H4 (cell line): ENCODE measurements around the gene SEZ6. TPM values are rescaled to one million over a fixed set of nuclear protein-coding genes. Genes with fewer than 3 reads are reported as not detected.

Experiments
- DNase-seq: peaks from one replicate; pipeline ENCODE4 v3.0.0-alpha.2; 2015; ENCODE audit warnings: low spot score
- total RNA-seq: library from RNA; depleted of rRNA; stranded (reverse); fragments of >200 nt; shearing (Covaris generic); gene quantifications from 2 replicates; pipeline ENCODE4 v1.2.3, GENCODE V29; 2014

Gene SEZ6
- total RNA-seq, 1 experiment from 2014 or later: not detected

DNA sequence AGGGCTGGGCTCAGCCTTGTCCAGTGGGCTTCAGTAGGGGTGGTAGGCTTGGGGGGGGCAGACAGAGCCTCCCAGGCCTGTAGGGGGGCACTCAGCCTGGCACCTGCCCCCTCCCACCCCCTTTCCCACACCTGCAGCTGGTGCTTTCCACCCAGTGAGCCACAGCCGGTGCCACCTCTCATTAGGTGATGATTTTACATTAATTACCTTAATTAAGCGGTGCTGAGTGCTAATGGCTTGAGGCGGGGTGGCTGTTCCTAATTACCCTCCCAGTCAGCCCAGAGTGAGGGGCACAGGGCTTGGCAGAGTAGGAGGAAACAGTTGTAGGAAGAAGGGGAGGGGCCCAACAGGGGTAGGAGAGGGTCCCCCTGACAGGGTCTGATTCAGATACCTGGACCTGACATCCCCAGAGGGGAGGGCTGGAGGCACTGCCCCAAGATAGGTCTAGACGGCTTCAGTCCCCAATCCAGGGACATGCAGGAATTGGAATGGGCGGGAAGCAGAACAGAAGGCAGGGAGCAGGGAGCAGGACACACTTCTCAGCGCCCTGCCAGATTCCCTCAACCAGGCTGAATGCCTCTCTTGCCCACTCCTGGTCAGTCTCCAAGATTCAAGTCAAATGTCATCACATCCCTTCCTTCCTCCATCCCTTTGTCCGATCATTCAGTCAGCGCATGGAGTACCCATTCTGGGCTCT, 28.0 kb downstream of the SEZ6 start:
- no peak for DNase-seq

GRCh38 chr17:28975646-28976045, 30.2 kb downstream of the SEZ6 start:
- DNase-seq: no peak

DNA sequence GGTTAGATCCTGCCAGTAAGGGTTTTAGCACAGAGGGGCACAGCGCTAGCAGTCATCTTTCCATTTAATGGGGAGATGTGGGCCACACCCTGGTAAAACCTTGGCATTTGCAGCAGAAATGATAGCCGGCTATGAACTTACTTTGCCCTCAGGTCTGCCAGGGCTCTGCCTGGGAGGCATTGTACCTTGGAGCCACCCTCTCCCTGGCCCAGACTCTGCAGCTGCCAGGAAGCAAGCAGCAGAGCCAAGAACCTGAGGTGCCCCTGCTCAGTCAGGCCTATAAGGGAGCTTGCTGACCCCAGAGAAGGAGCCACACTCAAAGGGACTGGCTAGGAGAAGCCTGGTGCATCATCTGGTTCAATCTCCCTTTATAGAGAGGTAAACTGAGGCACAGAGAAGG, 30.8 kb downstream of the SEZ6 start:
- DNase-seq: no peak

GRCh38 chr17:28974451-28974850, 31.4 kb downstream of the SEZ6 start:
- no peak for DNase-seq

DNA sequence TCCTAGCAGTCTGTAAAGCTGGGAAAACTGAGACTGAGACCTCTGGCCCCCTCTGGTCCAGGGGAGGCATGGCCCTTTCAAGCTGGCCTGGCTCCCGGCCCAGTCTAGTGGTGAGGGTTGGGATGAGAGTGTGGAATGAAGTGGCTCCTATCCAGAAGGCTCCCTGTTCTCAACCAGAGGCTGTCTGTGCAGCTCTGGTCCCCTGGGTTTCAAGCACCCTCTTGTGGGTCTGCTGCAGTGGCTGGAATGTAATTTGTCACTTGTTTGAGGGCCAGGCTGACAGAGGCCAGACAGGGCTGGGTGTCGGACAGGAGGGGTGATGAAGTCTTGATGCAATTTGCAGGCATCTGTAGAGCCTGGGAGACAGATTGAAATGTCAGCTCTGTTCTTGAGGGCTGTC, 32.4 kb downstream of the SEZ6 start:
- no peak for DNase-seq

GRCh38 chr17:28972437-28972836, 33.4 kb downstream of the SEZ6 start:
- no peak for DNase-seq

DNA sequence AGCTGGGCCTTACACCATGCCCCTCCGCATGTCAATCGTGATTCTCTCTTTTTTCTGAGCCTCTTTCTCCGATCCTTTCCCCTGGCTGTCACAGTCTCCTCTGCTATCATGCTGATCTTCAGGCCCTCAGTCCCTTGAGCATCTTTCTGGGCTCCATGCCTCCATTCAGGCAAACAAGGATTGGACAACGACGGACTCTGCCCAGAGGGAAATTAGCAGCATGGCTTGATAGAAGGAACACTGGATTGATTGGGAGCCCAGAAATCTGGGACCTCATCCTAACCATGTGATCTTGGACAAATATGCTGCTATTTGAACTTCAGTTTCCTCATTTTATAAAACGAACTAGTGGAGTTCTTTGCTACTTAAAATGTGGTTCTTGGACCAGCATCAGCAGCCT, 35.0 kb downstream of the SEZ6 start:
- no peak for DNase-seq

DNA sequence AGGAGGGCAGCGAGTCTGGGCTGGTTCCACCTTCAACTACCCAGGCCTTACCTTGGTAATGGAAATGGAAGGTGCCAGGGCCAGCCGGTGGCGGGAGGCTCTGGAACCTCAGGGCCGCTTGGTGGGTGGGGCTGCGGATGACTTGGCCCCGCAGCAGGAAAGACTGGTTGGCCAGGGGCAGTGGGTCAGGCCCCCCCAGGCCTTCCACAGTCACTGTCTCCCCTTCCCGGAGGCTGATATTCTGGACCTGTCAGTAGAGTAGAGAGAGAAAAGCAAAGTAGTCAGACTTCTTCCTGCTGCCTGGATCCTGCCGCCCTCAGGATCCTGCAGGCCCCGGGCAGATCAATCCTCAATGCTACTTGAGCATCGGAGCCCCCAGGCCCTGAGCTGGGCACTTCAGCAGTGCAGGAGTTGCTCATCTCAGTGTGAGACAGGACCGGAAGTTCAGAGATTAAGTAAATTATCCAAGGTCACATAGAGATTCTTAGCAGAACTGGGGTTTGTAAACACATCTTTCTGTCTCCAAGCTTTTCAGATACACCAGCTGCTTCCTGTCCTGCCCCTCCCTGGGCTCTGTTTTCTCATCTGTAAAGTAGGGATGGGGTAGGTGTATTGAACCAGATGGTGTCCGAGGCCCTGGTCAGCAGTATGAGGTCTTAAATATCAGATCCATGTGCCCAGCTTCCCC, 36.0 kb downstream of the SEZ6 start:
- no peak for DNase-seq

DNA sequence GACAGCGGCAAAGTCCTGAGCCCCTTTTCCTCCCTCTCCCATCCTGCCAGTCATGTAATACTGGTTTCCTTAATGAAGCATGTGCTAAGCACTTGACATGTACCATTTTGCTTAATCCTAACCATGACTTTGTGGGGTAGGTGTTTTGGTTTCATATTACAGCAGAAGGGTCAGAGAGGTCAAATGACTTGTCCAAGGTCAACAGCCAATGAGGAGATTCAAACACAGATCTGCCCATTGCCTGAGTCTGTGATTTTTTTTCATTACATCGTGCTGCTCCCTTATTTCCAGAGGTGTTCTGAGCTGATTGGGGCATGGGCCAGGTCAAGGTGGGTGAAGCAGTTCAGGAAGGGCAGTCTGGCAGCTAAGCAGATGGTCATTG, 36.9 kb downstream of the SEZ6 start:
- DNase-seq: no peak

GRCh38 chr17:28968231-28968913, 37.5 kb downstream of the SEZ6 start:
- no peak for DNase-seq

GRCh38 chr17:28967221-28968135, 38.4 kb downstream of the SEZ6 start:
- no peak for DNase-seq

DNA sequence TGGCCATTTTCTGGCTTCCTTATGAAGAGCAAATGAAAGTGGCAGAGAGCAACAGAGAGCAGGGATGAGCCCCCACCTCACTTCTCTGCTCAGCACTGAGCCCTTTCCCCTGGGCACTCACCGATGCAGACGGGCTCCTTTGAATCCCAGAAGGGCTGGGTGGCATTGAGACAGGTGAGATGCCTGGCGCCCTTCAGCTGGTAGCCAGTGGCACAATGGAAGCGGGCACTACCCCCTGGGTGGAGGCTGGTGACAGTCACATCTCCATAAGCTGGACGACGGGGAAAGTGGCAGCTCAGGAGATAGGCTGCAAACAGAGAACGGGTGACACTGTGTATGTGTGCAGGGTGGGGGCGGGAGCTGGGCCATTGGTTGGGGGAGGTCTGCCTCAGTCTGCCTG, 42.0 kb downstream of the SEZ6 start:
- DNase-seq: no peak

- DNase-seq: no peak
Observed at GRCh38 chr17:28963055-28963611, 42.7 kb downstream of the SEZ6 start.

GRCh38 chr17:28961391-28961790, 44.4 kb downstream of the SEZ6 start:
- no peak for DNase-seq

DNA sequence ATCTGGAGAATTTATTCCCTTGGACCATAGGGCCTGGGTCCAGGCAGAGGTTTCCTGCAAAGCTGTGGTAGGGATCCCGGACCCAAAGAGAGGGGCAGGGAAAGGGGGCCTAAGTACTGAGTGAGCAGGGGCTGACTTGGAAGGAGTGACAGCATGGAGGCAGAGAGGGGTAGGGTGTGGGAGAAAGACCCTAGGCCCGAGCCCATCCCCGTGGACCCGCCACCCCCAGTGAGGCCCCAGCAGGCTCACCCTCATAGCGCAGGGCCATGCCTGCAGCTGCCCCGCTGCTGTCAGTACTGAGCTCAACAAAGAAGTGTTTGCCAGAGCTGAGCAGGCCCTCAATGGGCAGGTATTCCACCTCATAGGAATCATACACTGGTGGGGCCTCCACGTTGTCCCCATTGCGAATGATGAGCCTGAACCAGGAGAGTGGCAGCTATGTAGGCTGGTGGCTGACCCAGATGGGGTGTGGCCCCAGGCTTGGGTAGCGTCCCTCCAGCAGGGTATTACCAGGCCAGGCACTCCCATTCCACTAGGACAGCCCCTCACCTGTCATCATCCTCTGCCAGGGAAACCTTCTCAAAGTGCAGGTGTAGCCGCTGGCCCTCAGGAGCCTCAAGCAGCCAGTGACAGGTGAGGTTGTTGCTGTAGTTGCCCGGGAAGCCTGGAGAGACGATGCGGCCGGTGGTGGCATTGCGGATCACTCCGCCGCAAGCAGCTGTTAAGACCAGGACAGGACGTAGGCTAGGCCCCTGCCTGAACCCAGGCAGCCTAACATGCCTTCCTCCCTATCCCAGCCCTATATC, 45.4 kb downstream of the SEZ6 start:
- no peak for DNase-seq

- DNase-seq: no peak
Observed at GRCh38 chr17:28959471-28959871, 46.4 kb downstream of the SEZ6 start.

DNA sequence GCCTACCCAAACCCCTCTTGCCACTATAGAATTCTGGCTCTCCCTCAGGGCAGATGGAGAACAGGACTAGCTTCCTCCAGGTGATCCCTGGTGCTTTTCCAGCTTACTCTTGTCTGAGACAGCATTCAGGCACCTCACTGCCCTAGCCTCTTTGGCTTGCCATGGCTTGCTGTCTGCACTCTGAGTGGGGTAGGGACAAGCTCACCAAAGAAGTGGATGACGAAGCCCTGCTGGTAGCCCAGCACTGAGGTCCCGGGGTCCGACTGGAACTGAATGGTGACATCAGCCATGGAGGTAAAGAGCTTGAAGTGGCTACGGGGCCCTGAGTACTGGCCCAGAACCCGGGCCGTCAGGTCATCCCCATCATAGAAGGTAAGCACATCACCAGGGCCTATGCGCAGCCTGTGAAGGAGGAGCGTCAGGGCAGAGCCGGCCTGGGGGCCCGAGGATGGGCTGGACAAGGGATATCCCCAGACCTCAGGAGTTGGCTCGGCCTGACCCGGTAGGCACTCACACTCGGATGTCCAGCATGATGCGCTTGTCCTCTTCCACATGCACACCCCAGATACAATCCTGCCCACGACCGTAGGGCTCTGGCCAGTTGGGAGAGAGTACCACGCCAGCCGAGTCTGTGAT, 46.9 kb downstream of the SEZ6 start:
- DNase-seq: no peak

DNA sequence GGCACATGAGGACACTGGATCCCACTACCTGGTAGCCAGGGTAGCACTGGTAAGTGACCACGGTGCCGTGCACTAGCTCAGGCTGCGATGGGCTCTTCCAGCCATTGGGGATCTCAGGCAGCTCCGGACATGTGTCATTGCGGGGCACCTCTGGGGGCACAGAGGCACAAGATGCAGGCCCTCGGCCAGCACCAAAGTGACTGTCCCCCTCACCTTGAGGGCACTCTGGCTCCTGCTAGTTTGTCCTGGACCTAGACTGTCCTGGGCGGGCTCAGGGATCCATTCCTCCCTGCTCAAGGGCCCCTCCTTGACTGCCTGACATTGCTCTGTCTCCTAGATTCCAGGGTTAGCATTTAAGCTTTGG, 47.9 kb downstream of the SEZ6 start:
- DNase-seq: no peak

DNA sequence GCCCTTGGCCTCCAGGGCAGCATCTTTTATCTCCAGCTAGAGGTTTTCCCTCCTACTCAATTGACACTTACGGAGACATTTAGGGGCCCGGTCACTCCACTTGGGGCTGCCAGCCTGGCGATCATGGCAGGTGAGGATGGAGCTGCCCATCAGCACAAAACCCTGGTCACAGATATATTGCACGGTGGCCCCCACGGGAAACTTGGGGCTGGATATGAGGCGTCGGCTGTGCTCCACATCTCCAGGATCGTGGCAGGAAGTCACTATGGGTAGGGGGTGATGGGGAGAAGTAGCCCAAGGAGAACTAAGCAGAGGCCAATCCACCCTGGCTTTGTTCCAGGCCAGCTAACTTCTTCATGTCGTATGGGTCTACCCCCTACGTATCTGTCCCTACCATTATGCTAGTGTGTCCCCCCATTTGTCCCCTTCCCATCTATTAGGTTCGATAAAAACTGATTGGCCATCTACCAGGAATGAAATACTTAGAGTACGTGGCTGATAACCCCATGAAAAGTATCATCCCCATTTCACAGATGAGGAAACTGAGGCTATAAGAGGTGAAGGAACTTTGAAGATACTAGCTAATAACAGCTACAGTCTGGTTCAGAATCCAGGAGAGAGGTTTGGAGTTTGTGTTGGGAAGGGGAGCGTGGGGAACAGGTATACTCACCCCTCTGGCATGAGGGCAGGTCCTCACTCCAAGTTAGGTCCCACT, 48.4 kb downstream of the SEZ6 start:
- DNase-seq: peak; percentile 2

DNA sequence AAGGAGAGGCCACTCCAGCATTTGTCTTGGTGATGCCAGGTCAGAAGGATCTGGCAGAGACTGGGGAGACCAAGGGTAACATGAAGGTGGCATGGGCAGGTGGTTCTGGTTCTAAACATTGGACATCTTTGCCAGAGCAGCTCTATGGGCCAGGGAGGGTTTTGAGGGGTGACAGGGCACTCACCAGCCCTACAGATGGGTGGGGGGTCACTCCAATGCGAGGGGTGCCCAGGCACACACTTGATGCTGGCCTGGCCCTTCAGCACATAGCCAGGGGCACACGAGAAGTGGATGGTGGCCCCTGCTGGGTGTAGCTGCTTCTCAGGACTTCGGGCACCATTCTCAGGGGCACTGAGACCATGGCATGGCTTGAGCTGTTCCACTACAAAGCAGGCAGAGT, 49.0 kb downstream of the SEZ6 start:
- peak; percentile 2 for DNase-seq
